ENCODE measurements around the gene OGDHL. TPM values are rescaled to one million over a fixed set of nuclear protein-coding genes. Genes with fewer than 3 reads are reported as not detected.

OGDHL gene
- total and polyA plus RNA-seq, 2 donors (not counting 3 experiments of a cell fraction or from before 2014, with no cell fraction given), result 0.43 to 1.0 TPM

GRCh38 chr10:49768329-49768728 lies 6.2 kb upstream of the OGDHL start:
- H3K4me2 ChIP-seq (ENCODE audit: insufficient read depth, low read length), result no peak overlapping the region
- FAIRE-seq (no peak), DNase-seq (ENCODE audit: low read depth, low spot score) (no peak)
- no TSS peak for BruUV-seq (replicated peaks)
- H3K9ac ChIP-seq (replicated peaks; ENCODE audit: extremely low read depth, insufficient read depth, low read length), result no peak overlapping the region
- intact Hi-C loops (cut with micrococcal nuclease) (no loop called here), dilution Hi-C loops (cut with MboI; ENCODE audit: extremely low pct_ligation_motif_present, low sequenced_read_pairs) (no loop called here)
- POLR2A ChIA-PET, result no interaction called here
- no peaks in the 10 kb centered on the region for H3K4me1 ChIP-seq (ENCODE audit: control insufficient read depth, extremely low read depth, insufficient read depth, low read length)
- H3K27me3 ChIP-seq (ENCODE audit: control insufficient read depth in 2 of 2, insufficient read depth in 2 of 2, low read length in 2 of 2), result peaks cover 27 to 38% of the 10 kb centered on the region in 2 experiments
- no peaks in the 10 kb centered on the region for H3K9me1 ChIP-seq (replicated peaks; ENCODE audit: control insufficient read depth, extremely low read depth, insufficient read depth, low read length)
- CTCF ChIA-PET, result no interaction called here
- H2AFZ ChIP-seq (ENCODE audit: low read depth, low read length), result no peak overlapping the region
- no peaks in the 10 kb centered on the region for H3K9me3 ChIP-seq (replicated peaks; ENCODE audit: control insufficient read depth, insufficient read depth, low read length)
- TF ChIP-seq CTCF (IDR thresholded peaks at IDR 0.05; ENCODE audit: extremely low read depth in 1 of 2, insufficient read depth in 1 of 2, low read depth in 1 of 2, low read length in 2 of 2), result no peak
- TF ChIP-seq EZH2 (IDR thresholded peaks at IDR 0.05; ENCODE audit: borderline replicate concordance, low read depth, low read length, severe bottlenecking), result peak; percentile 70
- H3K36me3 ChIP-seq (ENCODE audit: control insufficient read depth in 2 of 2, extremely low read depth in 1 of 2, insufficient read depth in 2 of 2, low read length in 2 of 2), result no peaks in the 10 kb centered on the region
- H3K27ac ChIP-seq (ENCODE audit: insufficient read depth, low read depth, low read length), result no peak overlapping the region
- H3K4me3 ChIP-seq (replicated peaks in 1 of 3; ENCODE audit: insufficient read depth in 1 of 3, low read depth in 1 of 3, low read length in 3 of 3), result no peak overlapping the region
- H4K20me1 ChIP-seq (replicated peaks; ENCODE audit: control insufficient read depth, extremely low read depth, insufficient read depth, low read length), result no peaks in the 10 kb centered on the region
- no peaks in the 10 kb centered on the region for H3K79me2 ChIP-seq (ENCODE audit: control insufficient read depth, insufficient read depth, low read length)

DNA sequence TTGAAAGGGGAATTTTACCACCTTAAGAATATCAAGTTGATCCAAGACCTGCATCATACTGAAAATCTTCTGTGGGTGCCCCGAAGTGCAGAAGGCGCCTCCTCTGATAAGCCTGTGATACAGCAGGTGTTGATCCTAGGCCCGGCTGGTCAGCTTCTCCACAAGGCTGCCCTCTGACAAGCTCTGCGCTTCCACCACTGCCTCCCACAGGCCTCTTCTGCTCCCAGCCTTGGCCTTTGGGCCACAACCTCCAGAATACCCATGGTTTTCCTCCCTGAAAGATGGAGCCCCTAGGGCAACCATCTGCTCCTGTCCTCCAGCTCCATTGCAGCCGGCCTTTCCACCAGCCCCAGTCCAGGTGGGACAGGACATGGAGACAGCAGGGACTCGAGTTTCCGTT lies 5.6 kb upstream of the OGDHL start:
- H3K27ac ChIP-seq (ENCODE audit: insufficient read depth, low read depth, low read length), result no peak overlapping the region
- DNase-seq (ENCODE audit: low read depth, low spot score), result no peak
- dilution Hi-C loops (cut with MboI; ENCODE audit: extremely low pct_ligation_motif_present, low sequenced_read_pairs) (no loop called here), intact Hi-C loops (cut with micrococcal nuclease) (no loop called here)
- no peaks in the 10 kb centered on the region for H3K9me3 ChIP-seq (replicated peaks; ENCODE audit: control insufficient read depth, insufficient read depth, low read length)
- H2AFZ ChIP-seq (ENCODE audit: low read depth, low read length), result no peak overlapping the region
- TF ChIP-seq CTCF (IDR thresholded peaks at IDR 0.05; ENCODE audit: extremely low read depth in 1 of 2, insufficient read depth in 1 of 2, low read depth in 1 of 2, low read length in 2 of 2), result no peak
- no peak for TF ChIP-seq POLR2AphosphoS5 (IDR thresholded peaks at IDR 0.05; ENCODE audit: insufficient read depth, low read depth, low read length)
- peak; percentile 35 for TF ChIP-seq EZH2 (IDR thresholded peaks at IDR 0.05; ENCODE audit: borderline replicate concordance, low read depth, low read length, severe bottlenecking)
- no peak for TF ChIP-seq FOS (IDR thresholded peaks at IDR 0.05; ENCODE audit: borderline replicate concordance, insufficient read depth, low read length)
- TF ChIP-seq MYC (IDR thresholded peaks at IDR 0.05; ENCODE audit: low read depth, low read length), result no peak
- no peak overlapping the region for H3K9ac ChIP-seq (replicated peaks; ENCODE audit: extremely low read depth, insufficient read depth, low read length)
- no peaks in the 10 kb centered on the region for H4K20me1 ChIP-seq (replicated peaks; ENCODE audit: control insufficient read depth, extremely low read depth, insufficient read depth, low read length)
- H3K9me1 ChIP-seq (replicated peaks; ENCODE audit: control insufficient read depth, extremely low read depth, insufficient read depth, low read length), result no peaks in the 10 kb centered on the region
- no peak overlapping the region for H3K4me3 ChIP-seq (replicated peaks in 1 of 3; ENCODE audit: insufficient read depth in 1 of 3, low read depth in 1 of 3, low read length in 3 of 3)
- no peaks in the 10 kb centered on the region for H3K79me2 ChIP-seq (ENCODE audit: control insufficient read depth, insufficient read depth, low read length)
- POLR2A ChIA-PET, result no interaction called here
- peaks cover 27 to 35% of the 10 kb centered on the region in 2 experiments for H3K27me3 ChIP-seq (ENCODE audit: control insufficient read depth in 2 of 2, insufficient read depth in 2 of 2, low read length in 2 of 2)
- CTCF ChIA-PET, result no interaction called here
- no peaks in the 10 kb centered on the region for H3K4me1 ChIP-seq (ENCODE audit: control insufficient read depth, extremely low read depth, insufficient read depth, low read length)
- no peak overlapping the region for H3K4me2 ChIP-seq (ENCODE audit: insufficient read depth, low read length)
- FAIRE-seq, result no peak
- BruUV-seq (replicated peaks), result no TSS peak
- H3K36me3 ChIP-seq (ENCODE audit: control insufficient read depth in 2 of 2, extremely low read depth in 1 of 2, insufficient read depth in 2 of 2, low read length in 2 of 2), result no peaks in the 10 kb centered on the region
